Measurements from ENCODE around the gene DAB2IP. TPM values are rescaled to one million over a fixed set of nuclear protein-coding genes. Genes with fewer than 3 reads are reported as not detected.

DAB2IP gene
- total RNA-seq, 6 experiments from 2014 or later, result 15.1 to 21.6 (median 19.0) TPM

DNA sequence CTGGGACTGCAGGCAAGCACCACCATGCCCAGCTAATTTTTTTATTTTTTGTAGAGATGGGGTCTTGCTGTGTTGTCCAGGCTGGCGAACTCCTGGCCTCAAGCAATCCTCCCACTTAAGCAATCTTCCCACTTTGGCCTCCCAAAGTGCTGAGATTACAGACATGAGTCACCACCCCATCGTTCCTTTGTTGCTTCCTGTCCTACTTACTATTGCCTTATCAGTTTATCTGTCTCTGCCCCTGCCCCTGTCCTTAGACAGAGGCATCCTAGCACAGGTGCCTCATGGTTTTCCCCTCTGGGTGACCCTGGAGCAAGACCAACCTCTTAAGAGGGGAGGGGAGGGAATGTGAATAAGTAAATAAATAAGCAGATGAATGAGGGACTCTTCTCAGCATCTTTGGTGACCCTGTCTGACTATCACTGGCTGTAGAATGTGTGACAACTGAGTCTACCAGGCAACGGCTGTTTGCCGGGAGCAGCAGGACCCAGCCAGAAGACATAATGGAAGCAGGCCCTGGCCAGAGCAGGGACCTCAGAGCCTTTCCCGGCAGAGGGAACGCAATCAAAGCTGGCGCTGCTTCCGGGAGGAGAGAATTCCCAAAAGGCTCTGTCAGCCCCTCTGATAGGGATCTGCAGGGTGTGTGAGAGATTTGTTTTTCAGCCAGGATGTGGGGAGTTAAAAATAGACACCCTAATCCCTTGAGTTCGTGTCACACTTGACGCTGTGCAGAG, 43.8 kb upstream of the DAB2IP start:
- Histone ChIP-seq H3K4me3 (no peak overlapping the region), H3K27ac (peak overlapping the region in 2 of 3 donors; percentile 5 to 63), H3K27me3 (no peaks in the 10 kb centered on the region), H3K9me3 (no peaks in the 10 kb centered on the region), H3K36me3 (no peaks in the 10 kb centered on the region), H3K4me1 (peaks cover 0 to 54% (median 14%) of the 10 kb centered on the region in 4 donors)
- 55% methylated on average over 5 of the region's 10 CpGs for WGBS (ENCODE audit: insufficient coverage, low coverage, low lambda C conversion rate, missing lambda C conversion rate)
- no peak for TF ChIP-seq POLR2A (IDR thresholded peaks at IDR 0.05)
- TF ChIP-seq, protein P1, sequence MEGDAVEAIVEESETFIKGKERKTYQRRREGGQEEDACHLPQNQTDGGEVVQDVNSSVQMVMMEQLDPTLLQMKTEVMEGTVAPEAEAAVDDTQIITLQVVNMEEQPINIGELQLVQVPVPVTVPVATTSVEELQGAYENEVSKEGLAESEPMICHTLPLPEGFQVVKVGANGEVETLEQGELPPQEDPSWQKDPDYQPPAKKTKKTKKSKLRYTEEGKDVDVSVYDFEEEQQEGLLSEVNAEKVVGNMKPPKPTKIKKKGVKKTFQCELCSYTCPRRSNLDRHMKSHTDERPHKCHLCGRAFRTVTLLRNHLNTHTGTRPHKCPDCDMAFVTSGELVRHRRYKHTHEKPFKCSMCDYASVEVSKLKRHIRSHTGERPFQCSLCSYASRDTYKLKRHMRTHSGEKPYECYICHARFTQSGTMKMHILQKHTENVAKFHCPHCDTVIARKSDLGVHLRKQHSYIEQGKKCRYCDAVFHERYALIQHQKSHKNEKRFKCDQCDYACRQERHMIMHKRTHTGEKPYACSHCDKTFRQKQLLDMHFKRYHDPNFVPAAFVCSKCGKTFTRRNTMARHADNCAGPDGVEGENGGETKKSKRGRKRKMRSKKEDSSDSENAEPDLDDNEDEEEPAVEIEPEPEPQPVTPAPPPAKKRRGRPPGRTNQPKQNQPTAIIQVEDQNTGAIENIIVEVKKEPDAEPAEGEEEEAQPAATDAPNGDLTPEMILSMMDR (IDR thresholded peaks at IDR 0.05), result no peak
- ATAC-seq, result peak in 1 of 4 donors; percentile 6
- DNase-seq, result no peak
- intact Hi-C loops (cut with DNase I), result no loop called here

DNA sequence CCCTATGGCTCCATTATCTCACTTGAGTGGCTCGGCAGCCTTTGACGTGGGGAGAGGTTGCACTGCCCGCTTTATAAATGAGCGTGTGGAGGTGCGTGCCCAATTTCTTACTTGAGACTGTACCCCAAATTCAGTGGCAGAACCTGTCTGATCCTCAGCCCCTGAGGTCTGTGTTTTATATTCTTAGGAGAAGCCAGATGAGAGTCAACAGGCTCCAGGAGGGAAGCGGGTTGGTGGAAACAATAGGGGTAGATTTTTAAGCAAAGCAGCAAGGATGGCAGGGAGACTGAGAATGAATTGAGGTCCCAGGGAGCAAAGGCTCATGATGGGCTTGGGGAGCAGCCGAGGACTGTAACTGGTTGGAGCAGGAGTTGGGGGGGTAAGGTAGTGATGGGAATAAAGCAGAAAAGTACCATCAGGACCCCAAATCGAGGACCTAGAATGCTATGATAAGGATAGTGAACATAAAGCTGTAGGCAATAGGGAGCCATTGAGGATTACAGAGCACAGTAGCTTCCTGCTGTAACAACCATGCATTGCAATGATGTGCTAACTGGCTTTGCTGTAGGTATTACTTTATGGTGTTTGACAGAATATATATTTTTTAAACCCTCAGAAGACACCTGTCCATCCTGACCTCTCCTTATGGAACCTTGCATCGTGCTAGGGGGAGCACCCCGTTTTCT, 43.1 kb upstream of the DAB2IP start:
- Histone ChIP-seq H3K36me3 (no peaks in the 10 kb centered on the region), H3K4me3 (no peak overlapping the region), H3K4me1 (peaks cover 0 to 61% (median 17%) of the 10 kb centered on the region in 4 donors), H3K9me3 (no peaks in the 10 kb centered on the region), H3K27ac (peak overlapping the region in 1 of 3 donors; percentile 64), H3K27me3 (no peaks in the 10 kb centered on the region)
- TF ChIP-seq, protein P1 (IDR thresholded peaks at IDR 0.05), result no peak
- TF ChIP-seq POLR2A (IDR thresholded peaks at IDR 0.05), result no peak
- intact Hi-C loops (cut with DNase I), result no loop called here
- 85% methylated on average over 5 of the region's 10 CpGs for WGBS (ENCODE audit: insufficient coverage, low coverage, low lambda C conversion rate, missing lambda C conversion rate)
- no peak for ATAC-seq
- no peak for DNase-seq

- Histone ChIP-seq H3K36me3 (no peaks in the 10 kb centered on the region), H3K27ac (peak overlapping the region; percentile 58 to 66 (median 64)), H3K4me3 (no peak overlapping the region), H3K4me1 (peaks cover 0 to 55% (median 11%) of the 10 kb centered on the region in 4 donors), H3K9me3 (no peaks in the 10 kb centered on the region), H3K27me3 (no peaks in the 10 kb centered on the region)
- 17% methylated on average over 3 of the region's 6 CpGs for WGBS (ENCODE audit: insufficient coverage, low coverage, low lambda C conversion rate, missing lambda C conversion rate)
- DNase-seq (peak; percentile 82 to 89 (median 88)), ATAC-seq (peak; percentile 87 to 93 (median 90))
- intact Hi-C loops (cut with DNase I), result no loop called here
- TF ChIP-seq, protein P1 (IDR thresholded peaks at IDR 0.05), result peak in 2 of 4 donors; percentile 5 to 15
- no peak for TF ChIP-seq POLR2A (IDR thresholded peaks at IDR 0.05)
Measured at GRCh38 chr9:121609822-121610637, 41.4 kb upstream of the DAB2IP start.

DNA sequence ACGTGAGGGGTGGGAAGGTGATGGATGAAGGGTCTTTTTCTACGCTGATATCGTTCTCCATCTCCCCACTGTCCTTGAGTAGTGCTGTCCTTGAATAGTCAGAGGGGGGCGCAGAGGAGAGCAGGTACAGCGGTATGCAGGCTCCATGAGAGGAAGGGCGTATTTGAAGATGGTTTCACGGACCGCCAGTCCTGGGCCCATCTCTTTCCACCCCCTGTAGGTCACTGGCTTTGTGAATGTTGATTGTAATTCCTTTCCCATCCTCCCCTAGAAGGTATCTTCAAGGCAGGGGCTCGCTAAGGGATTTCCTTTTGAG, 40.8 kb upstream of the DAB2IP start:
- Histone ChIP-seq H3K4me1 (peaks cover 0 to 55% (median 11%) of the 10 kb centered on the region in 4 donors), H3K27ac (peak overlapping the region in 2 of 3 donors; percentile 58 to 66), H3K9me3 (no peaks in the 10 kb centered on the region), H3K4me3 (no peak overlapping the region), H3K36me3 (no peaks in the 10 kb centered on the region), H3K27me3 (no peaks in the 10 kb centered on the region)
- ATAC-seq, result no peak
- intact Hi-C loops (cut with DNase I), result no loop called here
- TF ChIP-seq, protein P1 (IDR thresholded peaks at IDR 0.05), result no peak
- no peak for TF ChIP-seq POLR2A (IDR thresholded peaks at IDR 0.05)
- 62% methylated on average over 2 of the region's 9 CpGs for WGBS (ENCODE audit: insufficient coverage, low coverage, low lambda C conversion rate, missing lambda C conversion rate)
- DNase-seq, result no peak
